Measurements from ENCODE around the gene PLEKHH3. TPM values are rescaled to one million over a fixed set of nuclear protein-coding genes. Genes with fewer than 3 reads are reported as not detected.

Gene PLEKHH3
- total RNA-seq, 2 experiments from 2014 or later = 1.3 to 1.4 TPM

DNA sequence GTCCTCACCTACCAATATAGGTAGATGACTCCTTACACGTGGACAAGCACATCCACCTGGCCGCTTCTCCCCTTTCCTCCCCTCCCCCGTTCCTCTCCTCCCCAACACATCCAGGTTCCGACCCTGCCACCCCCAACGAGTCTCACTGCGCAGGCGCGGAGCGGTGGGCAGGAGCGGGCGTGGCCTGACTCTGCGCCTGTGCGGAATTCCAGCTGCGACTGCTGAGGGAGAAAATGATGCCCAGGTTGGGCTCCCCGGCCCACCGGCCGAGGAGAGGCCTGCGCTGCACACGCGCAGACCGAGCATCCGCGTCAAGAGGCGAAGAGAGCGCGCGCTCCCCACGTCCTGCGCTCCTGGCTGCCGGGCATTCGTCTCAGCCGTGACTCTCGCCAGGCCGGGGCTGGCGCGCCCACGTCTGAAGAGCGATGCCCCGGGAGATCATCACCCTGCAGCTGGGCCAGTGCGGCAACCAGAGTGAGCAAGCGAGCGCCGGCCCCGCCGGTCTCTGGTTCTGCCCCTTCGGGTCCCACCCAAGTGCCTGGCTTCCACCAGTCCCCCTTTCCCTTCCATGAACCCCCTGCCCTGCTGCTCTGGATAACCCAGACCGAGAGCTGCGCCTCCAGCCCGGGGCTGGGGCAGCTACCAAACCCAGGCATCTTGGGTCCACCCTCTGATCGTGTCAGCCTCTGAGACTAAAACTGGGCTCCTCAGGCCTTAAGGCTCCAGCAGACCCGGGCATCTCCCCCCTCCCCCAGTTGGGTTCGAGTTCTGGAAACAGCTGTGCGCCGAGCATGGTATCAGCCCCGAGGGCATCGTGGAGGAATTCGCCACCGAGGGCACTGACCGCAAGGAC lies 17.5 kb downstream of the PLEKHH3 start, which contains the start of gene TUBG2:
Gene TUBG2 (plus strand): TSS at position 206 of the 853 bp plus-strand sequence. CDS start 220 bp downstream, at position 426.
- peak within 1 kb of the TSS; percentile 76 for H3K27ac Mint-ChIP-seq
- ATAC-seq (peak; percentile 85), DNase-seq (peak; percentile 83)
- H3K9me3 Mint-ChIP-seq (ENCODE audit: low read depth) = no peaks in the 10 kb centered on the region
- H3K27me3 Mint-ChIP-seq = peaks cover 13% of the 10 kb centered on the region
- CTCF ChIA-PET = interaction anchor here (0.6 to 1.6 kb wide), 7 partner anchors 11 to 250 kb away, joined by 3 to 6 read pairs (median 3); no protein-coding TSS in a partner anchor
- H3K4me3 Mint-ChIP-seq = peak within 1 kb of the TSS; percentile 93
- H3K4me1 Mint-ChIP-seq = peaks cover 18% of the 10 kb centered on the region
- peaks cover 3% of the 10 kb centered on the region for H3K36me3 Mint-ChIP-seq

- Mint-ChIP-seq H3K27ac (peak overlapping the region; percentile 4), H3K4me3 (peak overlapping the region; percentile 93), H3K36me3 (peaks cover 3% of the 10 kb centered on the region), H3K27me3 (peaks cover 25% of the 10 kb centered on the region), H3K4me1 (peaks cover 20% of the 10 kb centered on the region), H3K9me3 (ENCODE audit: low read depth) (no peaks in the 10 kb centered on the region)
- ATAC-seq = no peak
- DNase-seq = no peak
- CTCF ChIA-PET = interaction anchor here (0.7 to 1.7 kb wide), 5 partner anchors 12 to 80 kb away, joined by 3 to 5 read pairs (median 3); no protein-coding TSS in a partner anchor
These were observed 18.8 kb downstream of the PLEKHH3 start for GRCh38 chr17:42657824-42658588.

DNA sequence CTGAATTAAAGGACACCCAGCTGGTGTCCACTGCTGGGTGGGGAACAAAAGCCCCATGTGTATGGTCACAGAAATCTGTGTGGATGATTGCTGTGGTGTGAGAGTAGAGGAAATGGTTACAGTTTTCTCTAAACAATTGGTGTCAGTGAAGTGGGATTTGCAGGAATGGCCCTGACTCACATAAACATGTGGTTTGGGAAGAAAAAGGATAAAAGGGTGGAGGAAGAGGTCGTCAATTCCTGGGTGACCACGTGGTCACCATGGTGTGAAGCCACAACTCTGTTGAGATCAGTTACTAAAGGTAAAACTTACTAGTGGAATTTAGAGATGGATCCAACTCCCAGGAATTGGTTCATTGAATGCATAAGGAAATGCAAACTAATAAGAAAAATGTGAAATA lies 21.3 kb downstream of the PLEKHH3 start:
- H3K9me3 Mint-ChIP-seq (ENCODE audit: low read depth) = no peaks in the 10 kb centered on the region
- peaks cover 29% of the 10 kb centered on the region for H3K27me3 Mint-ChIP-seq
- DNase-seq (no peak), ATAC-seq (no peak)
- H3K36me3 Mint-ChIP-seq = peaks cover 3% of the 10 kb centered on the region
- no peak overlapping the region for H3K4me3 Mint-ChIP-seq
- CTCF ChIA-PET = no interaction called here
- H3K27ac Mint-ChIP-seq = no peak overlapping the region
- H3K4me1 Mint-ChIP-seq = peaks cover 20% of the 10 kb centered on the region

DNA sequence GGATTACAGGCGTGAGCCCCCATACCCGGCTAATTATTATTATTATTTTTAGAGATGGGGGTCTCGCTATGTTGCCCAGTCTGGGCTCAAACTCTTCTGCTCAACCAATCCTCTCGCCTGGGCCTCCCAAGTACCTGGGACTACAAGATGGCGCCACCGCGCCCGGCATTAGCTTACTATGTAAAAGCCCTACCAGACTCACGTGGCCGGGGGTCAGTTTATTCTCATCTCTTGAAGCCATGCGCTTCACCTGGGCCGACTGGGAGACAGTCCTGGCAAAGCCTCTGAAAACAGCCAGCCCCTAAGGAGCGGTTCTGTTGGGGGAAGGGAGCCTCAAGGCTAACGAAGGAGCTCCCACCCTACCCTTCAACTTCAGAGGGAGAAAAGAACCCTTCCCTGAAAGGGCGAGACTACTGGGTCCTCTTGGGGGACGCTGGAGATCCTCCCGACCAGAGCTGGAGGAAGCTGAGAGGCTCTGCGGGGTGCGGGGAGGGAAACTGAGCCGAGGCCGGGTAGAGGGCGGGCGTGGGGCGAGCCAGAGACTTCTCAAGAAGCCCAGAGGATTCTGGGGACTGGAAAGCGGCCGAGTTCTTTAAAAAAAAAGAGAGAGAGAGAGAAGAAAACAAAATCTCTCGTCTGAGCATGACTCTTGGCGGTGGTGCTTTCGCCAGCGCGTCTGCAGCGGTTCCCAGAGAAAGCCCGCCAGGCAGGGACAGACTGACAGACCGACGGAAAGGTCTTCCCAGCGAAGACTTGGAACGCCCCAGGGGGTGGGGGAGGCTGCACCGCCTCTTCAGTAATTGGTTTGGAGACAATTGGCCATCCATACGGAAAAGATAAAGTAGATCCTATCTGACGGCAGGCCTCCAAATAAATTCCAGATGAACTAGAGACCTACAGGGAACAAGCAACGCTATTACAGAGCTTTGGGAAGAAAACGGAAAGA lies 23.3 kb downstream of the PLEKHH3 start:
- H3K27me3 Mint-ChIP-seq = peaks cover 32% of the 10 kb centered on the region
- H3K4me3 Mint-ChIP-seq = no peak overlapping the region
- DNase-seq = no peak
- H3K27ac Mint-ChIP-seq = no peak overlapping the region
- ATAC-seq = no peak
- CTCF ChIA-PET = no interaction called here
- no peaks in the 10 kb centered on the region for H3K9me3 Mint-ChIP-seq (ENCODE audit: low read depth)
- H3K4me1 Mint-ChIP-seq = peaks cover 14% of the 10 kb centered on the region
- peaks cover 3% of the 10 kb centered on the region for H3K36me3 Mint-ChIP-seq

- peaks cover 32% of the 10 kb centered on the region for H3K27me3 Mint-ChIP-seq
- no peak overlapping the region for H3K27ac Mint-ChIP-seq
- no peaks in the 10 kb centered on the region for H3K9me3 Mint-ChIP-seq (ENCODE audit: low read depth)
- DNase-seq = no peak
- H3K4me1 Mint-ChIP-seq = peaks cover 17% of the 10 kb centered on the region
- ATAC-seq = no peak
- H3K4me3 Mint-ChIP-seq = no peak overlapping the region
- CTCF ChIA-PET = interaction anchor here (1.4 kb wide), 1 partner anchor 28 kb away, joined by 3 read pairs; no protein-coding TSS in a partner anchor
- no peaks in the 10 kb centered on the region for H3K36me3 Mint-ChIP-seq
These were observed 25.4 kb downstream of the PLEKHH3 start for GRCh38 chr17:42651392-42651791.

DNA sequence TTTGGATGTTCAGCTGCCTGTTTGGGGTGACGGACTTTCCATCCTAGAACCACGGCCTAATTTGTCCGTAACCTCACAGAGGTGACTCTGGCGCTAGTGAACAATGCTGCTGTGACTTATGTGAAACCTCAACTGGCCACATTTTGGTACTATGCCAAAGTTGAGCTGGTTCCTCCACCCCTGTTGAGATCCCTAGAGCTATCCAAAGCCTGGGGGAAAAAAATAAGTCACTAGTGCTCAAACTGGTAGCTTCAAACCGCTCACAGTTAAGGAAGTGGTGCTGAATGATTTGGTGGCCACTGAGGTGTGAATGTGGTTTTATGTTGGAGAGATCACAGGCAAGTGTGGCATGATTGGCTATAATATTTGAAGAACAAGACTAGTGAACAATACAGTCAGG lies 29.0 kb downstream of the PLEKHH3 start:
- Mint-ChIP-seq H3K9me3 (ENCODE audit: low read depth) (no peaks in the 10 kb centered on the region), H3K4me1 (peaks cover 7% of the 10 kb centered on the region), H3K27me3 (peaks cover 26% of the 10 kb centered on the region), H3K27ac (no peak overlapping the region), H3K36me3 (no peaks in the 10 kb centered on the region), H3K4me3 (no peak overlapping the region)
- ATAC-seq = no peak
- DNase-seq = no peak
- CTCF ChIA-PET = interaction anchor here (0.8 to 1.2 kb wide), 2 partner anchors 40 to 116 kb away, joined by 3 to 4 read pairs; no protein-coding TSS in a partner anchor

DNA sequence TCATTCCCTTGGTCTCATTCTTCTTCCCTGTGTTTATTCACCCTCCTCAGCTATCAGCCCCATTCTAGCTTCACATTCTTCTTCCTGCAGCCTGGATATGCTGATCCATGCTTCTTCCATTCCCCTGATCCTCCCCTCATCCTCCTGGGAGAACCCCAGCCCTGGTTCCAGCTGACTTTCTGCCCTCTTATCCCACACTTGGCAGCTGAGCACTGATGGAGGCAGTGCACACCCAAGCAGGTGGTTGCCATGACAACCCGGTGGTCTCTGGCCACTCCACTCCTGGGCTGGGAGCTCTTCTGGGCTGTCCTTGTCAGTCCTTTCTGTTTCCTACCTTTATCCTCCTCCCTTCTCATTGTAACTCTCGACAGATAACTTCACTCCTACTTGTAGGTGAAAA lies 34.5 kb downstream of the PLEKHH3 start:
- CTCF ChIA-PET = interaction anchor here (0.6 kb wide), 1 partner anchor 144 kb away, joined by 3 read pairs; no protein-coding TSS in a partner anchor
- Mint-ChIP-seq H3K4me1 (no peaks in the 10 kb centered on the region), H3K9me3 (ENCODE audit: low read depth) (no peaks in the 10 kb centered on the region), H3K4me3 (no peak overlapping the region), H3K36me3 (no peaks in the 10 kb centered on the region), H3K27ac (no peak overlapping the region), H3K27me3 (peaks cover 27% of the 10 kb centered on the region)
- DNase-seq (no peak), ATAC-seq (no peak)

DNA sequence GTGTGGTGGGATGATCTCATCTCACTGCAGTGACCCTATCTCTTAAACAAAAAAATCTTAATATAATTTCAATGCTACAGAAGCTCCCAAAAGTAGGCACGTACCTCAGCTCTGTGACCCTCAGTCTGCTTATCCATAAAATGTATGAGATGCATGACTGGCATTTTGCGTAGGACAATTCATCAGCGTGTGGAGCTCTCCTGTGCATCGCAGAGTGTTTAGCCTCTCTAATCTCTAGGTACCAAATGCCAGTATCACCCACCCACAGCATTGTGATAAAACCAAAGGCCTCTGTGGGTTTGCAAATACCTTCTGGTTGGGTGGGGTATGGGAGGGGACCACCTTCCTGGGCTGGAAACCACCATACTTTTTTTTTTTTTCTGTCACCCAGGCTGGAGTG lies 36.7 kb downstream of the PLEKHH3 start:
- H3K4me1 Mint-ChIP-seq = no peaks in the 10 kb centered on the region
- DNase-seq (no peak), ATAC-seq (no peak)
- H3K36me3 Mint-ChIP-seq = no peaks in the 10 kb centered on the region
- H3K27me3 Mint-ChIP-seq = peaks cover 17% of the 10 kb centered on the region
- CTCF ChIA-PET = no interaction called here
- H3K9me3 Mint-ChIP-seq (ENCODE audit: low read depth) = no peaks in the 10 kb centered on the region
- H3K4me3 Mint-ChIP-seq = no peak overlapping the region
- H3K27ac Mint-ChIP-seq = no peak overlapping the region

GRCh38 chr17:42639525-42640113 lies 37.2 kb downstream of the PLEKHH3 start:
- Mint-ChIP-seq H3K27ac (no peak overlapping the region), H3K4me1 (no peaks in the 10 kb centered on the region), H3K9me3 (ENCODE audit: low read depth) (no peaks in the 10 kb centered on the region), H3K4me3 (no peak overlapping the region), H3K27me3 (peaks cover 17% of the 10 kb centered on the region), H3K36me3 (no peaks in the 10 kb centered on the region)
- CTCF ChIA-PET = no interaction called here
- DNase-seq = no peak
- no peak for ATAC-seq

GRCh38 chr17:42632949-42633444 lies 43.8 kb downstream of the PLEKHH3 start:
- ATAC-seq (no peak), DNase-seq (no peak)
- H3K9me3 Mint-ChIP-seq (ENCODE audit: low read depth) = no peaks in the 10 kb centered on the region
- H3K4me1 Mint-ChIP-seq = no peaks in the 10 kb centered on the region
- H3K36me3 Mint-ChIP-seq = no peaks in the 10 kb centered on the region
- no peak overlapping the region for H3K4me3 Mint-ChIP-seq
- CTCF ChIA-PET = interaction anchor here (0.7 to 1.6 kb wide), 5 partner anchors 10 to 280 kb away, joined by 3 to 4 read pairs (median 3); no protein-coding TSS in a partner anchor
- no peak overlapping the region for H3K27ac Mint-ChIP-seq
- H3K27me3 Mint-ChIP-seq = peaks cover 2% of the 10 kb centered on the region

DNA sequence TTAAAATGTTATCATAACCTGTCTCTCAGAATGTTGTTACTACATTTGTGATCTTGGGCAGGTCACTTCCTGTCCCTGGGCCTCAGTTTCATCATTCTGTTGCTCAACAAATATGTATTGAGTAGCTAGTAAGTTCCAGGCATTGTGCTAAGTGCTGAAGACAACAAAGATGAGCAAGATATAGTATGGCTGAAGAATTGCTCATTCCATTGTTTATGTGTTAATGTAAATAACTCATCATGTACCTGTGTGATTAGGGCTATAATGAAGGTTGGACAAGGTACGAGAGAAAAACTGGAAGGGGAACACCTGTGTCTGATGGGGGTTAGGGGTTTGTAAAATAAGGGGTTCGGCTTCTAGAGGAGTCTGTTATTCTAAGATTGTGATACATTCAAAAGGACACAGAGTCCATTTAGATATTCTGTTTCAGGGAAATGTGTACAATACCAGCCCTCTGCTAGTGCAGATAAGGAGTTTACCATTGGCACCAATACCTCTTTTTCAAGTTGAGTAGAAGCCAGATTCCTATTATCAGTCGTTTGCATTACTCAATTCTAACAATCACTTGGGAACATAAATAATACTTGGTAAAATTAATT lies 47.3 kb downstream of the PLEKHH3 start:
- H3K27ac Mint-ChIP-seq = no peak overlapping the region
- peaks cover 2% of the 10 kb centered on the region for H3K27me3 Mint-ChIP-seq
- no peaks in the 10 kb centered on the region for H3K9me3 Mint-ChIP-seq (ENCODE audit: low read depth)
- H3K4me1 Mint-ChIP-seq = no peaks in the 10 kb centered on the region
- ATAC-seq (no peak), DNase-seq (no peak)
- no peak overlapping the region for H3K4me3 Mint-ChIP-seq
- CTCF ChIA-PET = no interaction called here
- H3K36me3 Mint-ChIP-seq = no peaks in the 10 kb centered on the region
